ENCODE measurements around the gene AFAP1.

Gene AFAP1

GRCh38 chr4:7767966-7768365, 171.7 kb downstream of the AFAP1 start:
- no peak for TF ChIP-seq SUZ12 (IDR thresholded peaks at IDR 0.05)
- no peak for TF ChIP-seq HDGF (IDR thresholded peaks at IDR 0.05; ENCODE audit: borderline replicate concordance)
- no peak for TF ChIP-seq CTBP1 (IDR thresholded peaks at IDR 0.05; ENCODE audit: borderline replicate concordance)
- TF ChIP-seq ZNF384 (IDR thresholded peaks at IDR 0.05), result no peak
- no peak for TF ChIP-seq L3MBTL2 (conservative IDR thresholded peaks at IDR 0.05)
- TF ChIP-seq ARNT (IDR thresholded peaks at IDR 0.05), result no peak
- DNase-seq (ENCODE audit: extremely low spot score), result no peak
- POLR2A ChIA-PET, result no interaction called here
- CTCF ChIA-PET, result interaction anchor here (1.5 kb wide), 1 partner anchor 34 kb away, joined by 4 read pairs; no protein-coding TSS in a partner anchor

- no peak for DNase-seq (ENCODE audit: extremely low spot score)
- ChIA-PET POLR2A (no interaction called here), CTCF (interaction anchor here (1.5 kb wide), 1 partner anchor 35 kb away, joined by 4 read pairs; no protein-coding TSS in a partner anchor)
- TF ChIP-seq PKNOX1 (IDR thresholded peaks at IDR 0.05), result no peak
- no peak for TF ChIP-seq HDGF (IDR thresholded peaks at IDR 0.05; ENCODE audit: borderline replicate concordance)
- TF ChIP-seq BHLHE40 (IDR thresholded peaks at IDR 0.05; ENCODE audit: borderline replicate concordance), result no peak
- TF ChIP-seq FOXA1 (IDR thresholded peaks at IDR 0.05), result no peak
- no peak for TF ChIP-seq FOXK2 (IDR thresholded peaks at IDR 0.05)
- TF ChIP-seq ARNT (IDR thresholded peaks at IDR 0.05), result no peak
- no peak for TF ChIP-seq FOXM1 (IDR thresholded peaks at IDR 0.05; ENCODE audit: borderline replicate concordance)
- TF ChIP-seq ZNF384 (IDR thresholded peaks at IDR 0.05), result no peak
- no peak for TF ChIP-seq L3MBTL2 (conservative IDR thresholded peaks at IDR 0.05)
- no peak for TF ChIP-seq CTBP1 (IDR thresholded peaks at IDR 0.05; ENCODE audit: borderline replicate concordance)
- no peak for TF ChIP-seq SP1 (IDR thresholded peaks at IDR 0.05)
- no peak for TF ChIP-seq SUZ12 (IDR thresholded peaks at IDR 0.05)
- TF ChIP-seq TARDBP (IDR thresholded peaks at IDR 0.05), result no peak
- no peak for TF ChIP-seq NFRKB (IDR thresholded peaks at IDR 0.05)
- TF ChIP-seq ELF4 (IDR thresholded peaks at IDR 0.05), result no peak
- TF ChIP-seq LEF1 (IDR thresholded peaks at IDR 0.05; ENCODE audit: borderline replicate concordance), result no peak
Observed at GRCh38 chr4:7767526-7767925, 172.1 kb downstream of the AFAP1 start.

GRCh38 chr4:7766661-7767345, 172.9 kb downstream of the AFAP1 start:
- TF ChIP-seq PKNOX1 (IDR thresholded peaks at IDR 0.05) (no peak), ELF4 (IDR thresholded peaks at IDR 0.05) (no peak), CTBP1 (IDR thresholded peaks at IDR 0.05; ENCODE audit: borderline replicate concordance) (no peak), TARDBP (IDR thresholded peaks at IDR 0.05) (no peak), ZNF384 (IDR thresholded peaks at IDR 0.05) (no peak), ARNT (IDR thresholded peaks at IDR 0.05) (no peak), FOXA1 (IDR thresholded peaks at IDR 0.05) (no peak), L3MBTL2 (conservative IDR thresholded peaks at IDR 0.05) (no peak), BHLHE40 (IDR thresholded peaks at IDR 0.05; ENCODE audit: borderline replicate concordance) (no peak), FOXM1 (IDR thresholded peaks at IDR 0.05; ENCODE audit: borderline replicate concordance) (no peak), FOXK2 (IDR thresholded peaks at IDR 0.05) (no peak), SUZ12 (IDR thresholded peaks at IDR 0.05) (no peak), NFRKB (IDR thresholded peaks at IDR 0.05) (no peak), SP1 (IDR thresholded peaks at IDR 0.05) (no peak), HDGF (IDR thresholded peaks at IDR 0.05; ENCODE audit: borderline replicate concordance) (no peak), LEF1 (IDR thresholded peaks at IDR 0.05; ENCODE audit: borderline replicate concordance) (no peak)
- POLR2A ChIA-PET, result no interaction called here
- CTCF ChIA-PET, result interaction anchor here (1.5 kb wide), 1 partner anchor 35 kb away, joined by 4 read pairs; no protein-coding TSS in a partner anchor
- DNase-seq (ENCODE audit: extremely low spot score), result no peak

- TF ChIP-seq LEF1 (IDR thresholded peaks at IDR 0.05; ENCODE audit: borderline replicate concordance), result no peak
- no peak for TF ChIP-seq FOXK2 (IDR thresholded peaks at IDR 0.05)
- TF ChIP-seq ELF4 (IDR thresholded peaks at IDR 0.05), result no peak
- no peak for TF ChIP-seq BHLHE40 (IDR thresholded peaks at IDR 0.05; ENCODE audit: borderline replicate concordance)
- TF ChIP-seq CTBP1 (IDR thresholded peaks at IDR 0.05; ENCODE audit: borderline replicate concordance), result no peak
- TF ChIP-seq FOXM1 (IDR thresholded peaks at IDR 0.05; ENCODE audit: borderline replicate concordance), result no peak
- no peak for TF ChIP-seq NFRKB (IDR thresholded peaks at IDR 0.05)
- TF ChIP-seq L3MBTL2 (conservative IDR thresholded peaks at IDR 0.05), result no peak
- no peak for TF ChIP-seq FOXA1 (IDR thresholded peaks at IDR 0.05)
- TF ChIP-seq TARDBP (IDR thresholded peaks at IDR 0.05), result no peak
- TF ChIP-seq PKNOX1 (IDR thresholded peaks at IDR 0.05), result no peak
- TF ChIP-seq ZNF384 (IDR thresholded peaks at IDR 0.05), result no peak
- no peak for TF ChIP-seq SP1 (IDR thresholded peaks at IDR 0.05)
- no peak for TF ChIP-seq HDGF (IDR thresholded peaks at IDR 0.05; ENCODE audit: borderline replicate concordance)
- no peak for TF ChIP-seq SUZ12 (IDR thresholded peaks at IDR 0.05)
- TF ChIP-seq ARNT (IDR thresholded peaks at IDR 0.05), result no peak
- no peak for DNase-seq (ENCODE audit: extremely low spot score)
- POLR2A ChIA-PET, result no interaction called here
- CTCF ChIA-PET, result interaction anchor here (0.7 kb wide), 1 partner anchor 36 kb away, joined by 3 read pairs; no protein-coding TSS in a partner anchor
Observed at GRCh38 chr4:7766086-7766485, 173.6 kb downstream of the AFAP1 start.

GRCh38 chr4:7765666-7766065, 174.0 kb downstream of the AFAP1 start:
- POLR2A ChIA-PET, result no interaction called here
- CTCF ChIA-PET, result interaction anchor here (0.7 kb wide), 1 partner anchor 36 kb away, joined by 3 read pairs; no protein-coding TSS in a partner anchor
- no peak for TF ChIP-seq TARDBP (IDR thresholded peaks at IDR 0.05)
- TF ChIP-seq SP1 (IDR thresholded peaks at IDR 0.05), result no peak
- no peak for TF ChIP-seq PKNOX1 (IDR thresholded peaks at IDR 0.05)
- TF ChIP-seq HDGF (IDR thresholded peaks at IDR 0.05; ENCODE audit: borderline replicate concordance), result no peak
- TF ChIP-seq BHLHE40 (IDR thresholded peaks at IDR 0.05; ENCODE audit: borderline replicate concordance), result no peak
- no peak for TF ChIP-seq ARNT (IDR thresholded peaks at IDR 0.05)
- TF ChIP-seq FOXK2 (IDR thresholded peaks at IDR 0.05), result no peak
- TF ChIP-seq ELF4 (IDR thresholded peaks at IDR 0.05), result no peak
- TF ChIP-seq FOXM1 (IDR thresholded peaks at IDR 0.05; ENCODE audit: borderline replicate concordance), result no peak
- TF ChIP-seq LEF1 (IDR thresholded peaks at IDR 0.05; ENCODE audit: borderline replicate concordance), result no peak
- TF ChIP-seq L3MBTL2 (conservative IDR thresholded peaks at IDR 0.05), result no peak
- no peak for TF ChIP-seq CTBP1 (IDR thresholded peaks at IDR 0.05; ENCODE audit: borderline replicate concordance)
- TF ChIP-seq ZNF384 (IDR thresholded peaks at IDR 0.05), result no peak
- DNase-seq (ENCODE audit: extremely low spot score), result no peak
